Keratinocyte (primary cell): Measurements from ENCODE around the gene CAPN2. TPM values are rescaled to one million over a fixed set of nuclear protein-coding genes. Genes with fewer than 3 reads are reported as not detected.

Experiments used
- DNase-seq: peaks from one replicate; pipeline ENCODE4 v3.0.0-alpha.2; 2011; ENCODE audit warnings: low read depth, missing footprints, low spot score
- FAIRE-seq: peaks from 2 replicates; lab custom pipeline; 2011; peaks lifted over from hg19 to GRCh38; lab: Jason Lieb, UNC
- H2AFZ ChIP-seq: 2 replicates; pipeline ENCODE4 v1.6.0; 2012; ENCODE audit warnings: low read length, control low read depth, inconsistent platforms; ENCODE audit not compliant: control insufficient read depth
- H3K27ac ChIP-seq: 2 replicates; pipeline ENCODE4 v1.5.1; 2011; ENCODE audit warnings: low read length; ENCODE audit not compliant: control insufficient read depth, insufficient read depth
- H3K27me3 ChIP-seq: 3 replicates; pipeline ENCODE4 v1.6.0; 2011; ENCODE audit warnings: low read length; ENCODE audit not compliant: control insufficient read depth, insufficient read depth; ENCODE audit errors: extremely low read depth
- H3K36me3 ChIP-seq, 2 experiments: 2 replicates in 1 of 2; 3 replicates in 1 of 2; pipeline ENCODE4 v1.5.1; 2011; ENCODE audit warnings: low read length in 2 of 2, mild to moderate bottlenecking in 1 of 2; ENCODE audit not compliant: control insufficient read depth in 2 of 2, insufficient read depth in 2 of 2; ENCODE audit errors: extremely low read depth in 1 of 2
- H3K4me1 ChIP-seq: 3 replicates; pipeline ENCODE4 v1.5.1; 2011; ENCODE audit warnings: low read length; ENCODE audit not compliant: control insufficient read depth, insufficient read depth; ENCODE audit errors: extremely low read depth
- H3K4me2 ChIP-seq: 3 replicates; pipeline ENCODE4 v1.6.0; 2011; ENCODE audit warnings: low read depth, low read length; ENCODE audit not compliant: control insufficient read depth, insufficient read depth; ENCODE audit errors: extremely low read depth
- H3K4me3 ChIP-seq, 3 experiments: fragments of 200-600 bp in 1 of 3; sonication (generic) in 1 of 3; 2 replicates in 2 of 3; 3 replicates in 1 of 3; pipeline ENCODE4 v1.5.1; 2011 to 2016; ENCODE audit warnings: low read length in 3 of 3, mild to moderate bottlenecking in 3 of 3, control low read depth in 2 of 3, inconsistent platforms in 1 of 3, low read depth in 1 of 3, mixed read lengths in 1 of 3, mixed run types in 1 of 3, moderate library complexity in 1 of 3; ENCODE audit not compliant: control insufficient read depth in 2 of 3, insufficient read depth in 2 of 3; ENCODE audit errors: extremely low read depth in 1 of 3
- H3K79me2 ChIP-seq: 2 replicates; pipeline ENCODE4 v1.6.0; 2012; ENCODE audit warnings: low read length; ENCODE audit not compliant: control insufficient read depth, insufficient read depth
- H3K9ac ChIP-seq: 3 replicates; pipeline ENCODE4 v1.6.0; 2011; ENCODE audit warnings: low read length; ENCODE audit not compliant: control insufficient read depth, insufficient read depth; ENCODE audit errors: extremely low read depth
- H3K9me1 ChIP-seq: 3 replicates; pipeline ENCODE4 v1.6.0; 2011; ENCODE audit warnings: low read length; ENCODE audit not compliant: control insufficient read depth, insufficient read depth; ENCODE audit errors: extremely low read depth
- H3K9me3 ChIP-seq: 2 replicates; pipeline ENCODE4 v1.5.1; 2012; ENCODE audit warnings: low read depth, low read length; ENCODE audit not compliant: control insufficient read depth
- H4K20me1 ChIP-seq: 3 replicates; pipeline ENCODE4 v1.6.0; 2011; ENCODE audit warnings: low read length; ENCODE audit not compliant: control insufficient read depth, insufficient read depth; ENCODE audit errors: extremely low read depth
- CTCF ChIP-seq, 3 experiments: IDR thresholded peaks in 1 of 3; conservative IDR thresholded peaks in 1 of 3; optimal IDR thresholded peaks in 1 of 3; 2 replicates in 2 of 3; 3 replicates in 1 of 3; pipeline versions ENCODE3 to v1.5.1; 2011; ENCODE audit warnings: low read length in 3 of 3, mild to moderate bottlenecking in 3 of 3, moderate library complexity in 2 of 3, control low read depth in 1 of 3, inconsistent platforms in 1 of 3; ENCODE audit not compliant: insufficient read depth in 2 of 3; ENCODE audit errors: extremely low read depth in 1 of 3
- EZH2 ChIP-seq: IDR thresholded peaks from one replicate; pipeline ENCODE4 v1.6.1; 2012; ENCODE audit warnings: inconsistent platforms, mild to moderate bottlenecking, low read length, moderate library complexity
- dilution Hi-C: fragments of 300-500 bp; cut with MboI; formaldehyde crosslinking; loops from one replicate; pipeline ENCODE4 v1.7.0; 2020; ENCODE audit warnings: low sequenced_read_pairs; ENCODE audit not compliant: extremely low pct_ligation_motif_present
- polyA plus RNA-seq, 5 experiments: library from polyadenylated mRNA; depleted of rRNA in 3 of 5; stranded (reverse) in 3 of 5; stranded (forward) in 1 of 5; unstranded in 1 of 5; fragments of >200 nt; gene quantifications; 1 replicate in 1 of 5; 2 replicates in 3 of 5; 3 replicates in 1 of 5; pipeline versions ENCODE4 v1.2.1 to v1.2.3, GENCODE V29; 2011 to 2012; ENCODE audit warnings: missing spikeins in 2 of 5, low read depth in 1 of 5, low replicate concordance in 1 of 5

Gene CAPN2
- polyA plus RNA-seq, 1 donor (not counting 4 experiments of a cell fraction or from before 2014, with no cell fraction given): 366 TPM

- no peaks in the 10 kb centered on the region for H3K9me1 ChIP-seq
- peaks cover 6% of the 10 kb centered on the region for H3K79me2 ChIP-seq
- DNase-seq (no peak), FAIRE-seq (no peak)
- dilution Hi-C loops: no loop called here
- no peak overlapping the region for H2AFZ ChIP-seq
- H3K4me2 ChIP-seq: no peak overlapping the region
- H3K9me3 ChIP-seq: no peaks in the 10 kb centered on the region
- no peak overlapping the region for H3K4me3 ChIP-seq
- H3K36me3 ChIP-seq: peaks cover 64 to 84% of the 10 kb centered on the region in 2 experiments
- no peaks in the 10 kb centered on the region for H3K27me3 ChIP-seq
- no peak overlapping the region for H3K9ac ChIP-seq
- no peaks in the 10 kb centered on the region for H4K20me1 ChIP-seq
- peaks cover 9% of the 10 kb centered on the region for H3K4me1 ChIP-seq
- TF ChIP-seq CTCF (optimal IDR thresholded peaks at IDR 0.05 in 1 of 3, IDR thresholded peaks at IDR 0.05 in 1 of 3, conservative IDR thresholded peaks at IDR 0.05 in 1 of 3; ENCODE audit: extremely low read depth in 1 of 3, insufficient read depth in 2 of 3, low read length in 3 of 3): no peak
- TF ChIP-seq EZH2: no peak
- no peak overlapping the region for H3K27ac ChIP-seq
These were observed 38.6 kb downstream of the CAPN2 start for GRCh38 chr1:223750730-223751570.

GRCh38 chr1:223751696-223752095 lies 39.4 kb downstream of the CAPN2 start:
- no peak for FAIRE-seq
- TF ChIP-seq EZH2 (no peak), CTCF (optimal IDR thresholded peaks at IDR 0.05 in 1 of 3, IDR thresholded peaks at IDR 0.05 in 1 of 3, conservative IDR thresholded peaks at IDR 0.05 in 1 of 3; ENCODE audit: extremely low read depth in 1 of 3, insufficient read depth in 2 of 3, low read length in 3 of 3) (no peak)
- H3K4me2 ChIP-seq: no peak overlapping the region
- no peak overlapping the region for H3K4me3 ChIP-seq
- no peak overlapping the region for H3K27ac ChIP-seq
- H3K9ac ChIP-seq: no peak overlapping the region
- H3K9me3 ChIP-seq: no peaks in the 10 kb centered on the region
- H2AFZ ChIP-seq: no peak overlapping the region
- H3K9me1 ChIP-seq: no peaks in the 10 kb centered on the region
- H3K4me1 ChIP-seq: peaks cover 9% of the 10 kb centered on the region
- DNase-seq: no peak
- H4K20me1 ChIP-seq: no peaks in the 10 kb centered on the region
- peaks cover 68 to 87% of the 10 kb centered on the region in 2 experiments for H3K36me3 ChIP-seq
- peaks cover 6% of the 10 kb centered on the region for H3K79me2 ChIP-seq
- H3K27me3 ChIP-seq: no peaks in the 10 kb centered on the region
- dilution Hi-C loops: no loop called here
